Liver (tissue), 9 donors: ENCODE results near the gene FRMPD4. TPM values are rescaled to one million over a fixed set of nuclear protein-coding genes. Genes with fewer than 3 reads are reported as not detected.

Experiments used
- DNase-seq: peaks from one replicate; pipeline ENCODE4 v3.0.0-alpha.2; 2017; ENCODE audit warnings: low spot score
- H3K27ac ChIP-seq, 2 donors: one replicate each; pipeline ENCODE4 v1.7.0; 2013; ENCODE audit warnings: inconsistent platforms in 2 of 2, low read length in 2 of 2, control low read depth in 1 of 2, low read depth in 1 of 2, mild to moderate bottlenecking in 1 of 2
- H3K27me3 ChIP-seq, 4 donors: one replicate each; pipeline versions ENCODE4 v1.6.1 to v1.7.0; 2013; ENCODE audit warnings: low read length in 3 of 4, inconsistent platforms in 1 of 4, mild to moderate bottlenecking in 1 of 4, moderate library complexity in 1 of 4; ENCODE audit not compliant: control insufficient read depth in 4 of 4, insufficient read depth in 4 of 4
- H3K36me3 ChIP-seq, 4 donors: one replicate each; pipeline versions ENCODE4 v1.6.1 to v1.7.0; 2013; ENCODE audit warnings: low read length in 3 of 4, mild to moderate bottlenecking in 3 of 4, low read depth in 1 of 4, moderate library complexity in 1 of 4; ENCODE audit not compliant: control insufficient read depth in 4 of 4, insufficient read depth in 3 of 4
- H3K4me1 ChIP-seq, 4 donors: one replicate each; pipeline versions ENCODE4 v1.6.1 to v1.7.0; 2013; ENCODE audit warnings: low read length in 3 of 4, mild to moderate bottlenecking in 3 of 4, moderate library complexity in 1 of 4; ENCODE audit not compliant: control insufficient read depth in 4 of 4, insufficient read depth in 4 of 4
- H3K4me3 ChIP-seq, 3 donors: one replicate each; pipeline versions ENCODE4 v1.6.1 to v1.7.0; 2013; ENCODE audit warnings: low read length in 3 of 3, control low read depth in 1 of 3, low read depth in 1 of 3, mild to moderate bottlenecking in 1 of 3
- H3K9ac ChIP-seq, 2 donors: one replicate each; pipeline ENCODE4 v1.7.0; 2013; ENCODE audit warnings: low read length in 2 of 2, mild to moderate bottlenecking in 2 of 2, moderate library complexity in 2 of 2, control low read depth in 1 of 2, low read depth in 1 of 2
- H3K9me3 ChIP-seq, 4 donors: one replicate each; pipeline versions ENCODE4 v1.6.1 to v1.7.0; 2013; ENCODE audit warnings: low read length in 3 of 4; ENCODE audit not compliant: control insufficient read depth in 4 of 4
- ATF3 ChIP-seq: IDR thresholded peaks from 2 replicates; pipeline ENCODE4 v1.6.1; 2016; ENCODE audit warnings: antibody characterized with exemption
- CTCF ChIP-seq: fragments of 150-350 bp; IDR thresholded peaks from 2 replicates; pipeline ENCODE4 v1.5.1; 2017; ENCODE audit warnings: improper control_type of control experiment, low read depth, low read length; ENCODE audit not compliant: missing input control
- EGR1 ChIP-seq, 2 donors: IDR thresholded peaks; 2 replicates each; pipeline ENCODE4 v1.6.1; 2016 to 2018; ENCODE audit warnings: antibody characterized with exemption in 2 of 2, low read depth in 2 of 2
- FOXA1 ChIP-seq: IDR thresholded peaks from 2 replicates; pipeline ENCODE4 v1.6.1; 2016; ENCODE audit warnings: antibody characterized with exemption
- FOXA2 ChIP-seq: IDR thresholded peaks from 2 replicates; pipeline ENCODE4 v1.6.1; 2016; ENCODE audit warnings: antibody characterized with exemption
- GABPA ChIP-seq, 2 donors: IDR thresholded peaks in 1 of 2; conservative IDR thresholded peaks in 1 of 2; 2 replicates each; pipeline ENCODE4 v1.6.1; 2016; ENCODE audit warnings: antibody characterized with exemption in 2 of 2, mild to moderate bottlenecking in 1 of 2, moderate library complexity in 1 of 2
- HNF4A ChIP-seq, 2 donors: conservative IDR thresholded peaks; 2 replicates each; pipeline ENCODE4 v1.6.1; 2016; ENCODE audit warnings: antibody characterized with exemption in 2 of 2, mild to moderate bottlenecking in 2 of 2
- HNF4G ChIP-seq: IDR thresholded peaks from 2 replicates; pipeline ENCODE4 v1.6.1; 2016; ENCODE audit warnings: antibody characterized with exemption
- JUND ChIP-seq, 2 donors: IDR thresholded peaks; 2 replicates each; pipeline ENCODE4 v1.6.1; 2016; ENCODE audit warnings: antibody characterized with exemption in 2 of 2
- MAX ChIP-seq: IDR thresholded peaks from 2 replicates; pipeline ENCODE4 v1.6.1; 2016; ENCODE audit warnings: antibody characterized with exemption
- NR2F2 ChIP-seq: IDR thresholded peaks from 2 replicates; pipeline ENCODE4 v1.6.1; 2016; ENCODE audit warnings: antibody characterized with exemption
- RAD21 ChIP-seq, 2 donors: IDR thresholded peaks; 2 replicates each; pipeline ENCODE4 v1.6.1; 2016; ENCODE audit warnings: antibody characterized with exemption in 2 of 2, mild to moderate bottlenecking in 2 of 2
- REST ChIP-seq: IDR thresholded peaks from 2 replicates; pipeline ENCODE4 v1.6.1; 2016; ENCODE audit warnings: antibody characterized with exemption, mild to moderate bottlenecking
- RXRA ChIP-seq, 2 donors: IDR thresholded peaks; 2 replicates each; pipeline ENCODE4 v1.6.1; 2017 to 2018; ENCODE audit warnings: antibody characterized with exemption in 2 of 2, mild to moderate bottlenecking in 1 of 2
- SP1 ChIP-seq: IDR thresholded peaks from 2 replicates; pipeline ENCODE4 v1.6.1; 2018; ENCODE audit warnings: antibody characterized with exemption, mild to moderate bottlenecking
- TAF1 ChIP-seq: conservative IDR thresholded peaks from 2 replicates; pipeline ENCODE4 v1.6.1; 2016; ENCODE audit warnings: antibody characterized with exemption, mild to moderate bottlenecking
- YY1 ChIP-seq: IDR thresholded peaks from 2 replicates; pipeline ENCODE4 v1.6.1; 2016; ENCODE audit warnings: antibody characterized with exemption, mild to moderate bottlenecking
- ZBTB33 ChIP-seq: IDR thresholded peaks from 2 replicates; pipeline ENCODE4 v1.6.1; 2016; ENCODE audit warnings: antibody characterized with exemption
- WGBS: extraction: QIAGEN DNeasy Blood & Tissue Kit; methylation state at CpG from one replicate; pipeline ENCODE4 v1.1.7; 2013; 5-methylcytosine and 5-hydroxymethylcytosine counted together
- polyA plus RNA-seq, 2 donors: library from polyadenylated mRNA; stranded (reverse) in 1 of 2; unstranded in 1 of 2; fragments of 200-250 nt in 1 of 2; fragments of >200 nt in 1 of 2; fragmentation: Nextera tagmentation in 1 of 2; extraction: Ambion mirVana in 1 of 2; gene quantifications; one replicate each; pipeline versions ENCODE4 v1.2.1 to v1.2.3, GENCODE V29; 2013 to 2015
- total RNA-seq, 2 donors: library from RNA; depleted of rRNA; stranded (reverse); fragments of >200 nt; gene quantifications; one replicate each; pipeline ENCODE4 v1.2.3, GENCODE V29; 2014
- donor health status: healthy.
- donor health status: healthy.
- donor health status: healthy.
- donor health status: healthy.
- donor health status: healthy.

The FRMPD4 gene
- total and polyA plus RNA-seq, 4 donors = 0.01 to 0.08 (median 0.03) TPM; not detected in 1

GRCh38 chrX:12378706-12379105, 240.4 kb downstream of the FRMPD4 start:
- Histone ChIP-seq H3K27me3 (no peaks in the 10 kb centered on the region), H3K9me3 (no peaks in the 10 kb centered on the region), H3K4me3 (no peak overlapping the region), H3K36me3 (no peaks in the 10 kb centered on the region), H3K9ac (no peak overlapping the region), H3K27ac (no peak overlapping the region), H3K4me1 (no peaks in the 10 kb centered on the region)
- 62% methylated on average over 1 of the region's 1 CpG for WGBS
- DNase-seq = no peak
- no peak for TF ChIP-seq FOXA1
- TF ChIP-seq GABPA (IDR thresholded peaks at IDR 0.05 in 1 of 2, conservative IDR thresholded peaks at IDR 0.05 in 1 of 2) = no peak
- no peak for TF ChIP-seq RXRA (IDR thresholded peaks at IDR 0.05)
- no peak for TF ChIP-seq REST
- no peak for TF ChIP-seq ATF3
- TF ChIP-seq FOXA2 = no peak
- TF ChIP-seq RAD21 (IDR thresholded peaks at IDR 0.05) = no peak
- no peak for TF ChIP-seq ZBTB33
- TF ChIP-seq TAF1 = no peak
- TF ChIP-seq NR2F2 = no peak
- TF ChIP-seq HNF4A (conservative IDR thresholded peaks at IDR 0.05) = no peak
- TF ChIP-seq SP1 = no peak
- no peak for TF ChIP-seq JUND (IDR thresholded peaks at IDR 0.05)
- TF ChIP-seq EGR1 (IDR thresholded peaks at IDR 0.05; ENCODE audit: low read depth in 2 of 2) = no peak
- no peak for TF ChIP-seq YY1
- TF ChIP-seq CTCF = no peak
- TF ChIP-seq HNF4G = no peak
- no peak for TF ChIP-seq MAX

GRCh38 chrX:12379671-12380070, 241.4 kb downstream of the FRMPD4 start:
- H3K4me1 ChIP-seq = no peaks in the 10 kb centered on the region
- no peaks in the 10 kb centered on the region for H3K36me3 ChIP-seq
- no peaks in the 10 kb centered on the region for H3K27me3 ChIP-seq
- no peaks in the 10 kb centered on the region for H3K9me3 ChIP-seq
- H3K4me3 ChIP-seq = no peak overlapping the region
- WGBS = 66% methylated on average over 3 of the region's 3 CpGs
- H3K9ac ChIP-seq = no peak overlapping the region
- no peak overlapping the region for H3K27ac ChIP-seq
- DNase-seq = no peak
- TF ChIP-seq RXRA (IDR thresholded peaks at IDR 0.05) (no peak), FOXA2 (no peak)
